T-cell (primary cell): Measurements from ENCODE around the gene C6orf62. TPM values are rescaled to one million over a fixed set of nuclear protein-coding genes. Genes with fewer than 3 reads are reported as not detected.
"Not testable (repeated sequence)": the region's sequence is repeated elsewhere in the genome, so short reads cannot be mapped to it uniquely, and the experiment has no call there.

Experiments used
- ATAC-seq, 4 experiments: fragments of 200-7000 bp in 3 of 4; fragments of 150-1000 bp in 1 of 4; cut with Tn5 transposase; replicated peaks in 1 of 4; 1 replicate in 3 of 4; 2 replicates in 1 of 4; pipeline ENCODE4 v1.10.0; 2021; ENCODE audit warnings: moderate library complexity in 3 of 4, mild to moderate bottlenecking in 2 of 4, moderate number of reproducible peaks in 1 of 4
- CTCF ChIA-PET, 2 donors: fragments of 300-600 bp; sonication (Branson Sonifier 250); formaldehyde crosslinking; loops; one replicate each; lab custom pipeline; 2022; ENCODE audit warnings: antibody characterized with exemption in 2 of 2; lab: Charles Lee
- POLR2A ChIA-PET, 2 donors: fragments of 300-600 bp; sonication (Branson Sonifier 250); formaldehyde crosslinking; loops; one replicate each; lab custom pipeline; 2022; ENCODE audit warnings: antibody characterized with exemption in 2 of 2; lab: Charles Lee
- DNase-seq, 35 experiments: peaks; one replicate each; pipeline versions ENCODE4 v3.0.0 to v3.0.0-alpha.2; 2013 to 2023
- H3K27ac ChIP-seq: one replicate; pipeline ENCODE4 v1.5.1; 2013; ENCODE audit warnings: low read length
- H3K27me3 ChIP-seq, 2 experiments: replicated peaks in 1 of 2; 1 replicate in 1 of 2; 2 replicates in 1 of 2; pipeline versions ENCODE4 v1.6.1 to v1.7.0; 2013; ENCODE audit warnings: low read length in 1 of 2, mixed read lengths in 1 of 2; ENCODE audit not compliant: control insufficient read depth in 2 of 2, insufficient read depth in 2 of 2; ENCODE audit errors: extremely low read depth in 1 of 2
- H3K36me3 ChIP-seq, 2 donors: 1 replicate in 1 of 2; 2 replicates in 1 of 2; pipeline versions ENCODE4 v1.6.1 to v1.7.0; 2013; ENCODE audit warnings: low read length in 1 of 2; ENCODE audit not compliant: control insufficient read depth in 2 of 2, insufficient read depth in 1 of 2; ENCODE audit errors: extremely low read depth in 1 of 2
- H3K4me1 ChIP-seq, 2 experiments: 1 replicate in 1 of 2; 2 replicates in 1 of 2; pipeline versions ENCODE4 v1.6.1 to v1.7.0; 2013; ENCODE audit warnings: low read length in 2 of 2, mixed read lengths in 1 of 2; ENCODE audit not compliant: insufficient read depth in 2 of 2, control insufficient read depth in 1 of 2; ENCODE audit errors: extremely low read depth in 1 of 2
- H3K4me3 ChIP-seq, 2 donors: 1 replicate in 1 of 2; 2 replicates in 1 of 2; pipeline versions ENCODE4 v1.5.1 to v1.7.0; 2013; ENCODE audit warnings: mild to moderate bottlenecking in 2 of 2, low read length in 1 of 2, moderate library complexity in 1 of 2; ENCODE audit not compliant: control insufficient read depth in 1 of 2; ENCODE audit errors: extremely low read depth in 1 of 2
- H3K9me3 ChIP-seq: 2 replicates; pipeline ENCODE4 v1.7.0; 2013
- H3K27ac Mint-ChIP-seq, 2 donors: one replicate each; pipeline ENCODE4 v1.8.0; 2020 to 2021; ENCODE audit warnings: mild to moderate bottlenecking in 2 of 2, mixed read lengths in 2 of 2
- H3K27me3 Mint-ChIP-seq, 2 donors: one replicate each; pipeline ENCODE4 v1.8.0; 2021 to 2022; ENCODE audit warnings: mixed read lengths in 2 of 2
- H3K36me3 Mint-ChIP-seq: one replicate; pipeline ENCODE4 v1.8.0; 2021; ENCODE audit warnings: mixed read lengths
- H3K4me1 Mint-ChIP-seq, 3 donors: one replicate each; pipeline ENCODE4 v1.8.0; 2020 to 2022; ENCODE audit warnings: mixed read lengths in 3 of 3, mild to moderate bottlenecking in 1 of 3
- H3K4me3 Mint-ChIP-seq, 3 donors: one replicate each; pipeline ENCODE4 v1.8.0; 2020 to 2022; ENCODE audit warnings: mild to moderate bottlenecking in 3 of 3, mixed read lengths in 3 of 3, moderate library complexity in 3 of 3
- H3K9me3 Mint-ChIP-seq, 3 donors: one replicate each; pipeline ENCODE4 v1.8.0; 2020 to 2022; ENCODE audit warnings: mixed read lengths in 3 of 3
- WGBS: methylation state at CpG from one replicate; pipeline ENCODE4 v1.1.5; 2013; ENCODE audit warnings: missing lambda C conversion rate; ENCODE audit not compliant: insufficient coverage; 5-methylcytosine and 5-hydroxymethylcytosine counted together
- total RNA-seq, 35 experiments: library from RNA in 6 of 35; stranded (reverse) in 6 of 35; fragments of 120-200 nt in 1 of 35; gene quantifications; one replicate each; pipeline versions ENCODE4 v1.2.1 to v1.2.4 and lab custom pipeline; 2013 to 2026

The C6orf62 gene
- total RNA-seq, 5 donors from 2014 or later (not counting 1 experiment from before 2014, with no cell fraction given), result 114 to 146 (median 135) TPM

DNA sequence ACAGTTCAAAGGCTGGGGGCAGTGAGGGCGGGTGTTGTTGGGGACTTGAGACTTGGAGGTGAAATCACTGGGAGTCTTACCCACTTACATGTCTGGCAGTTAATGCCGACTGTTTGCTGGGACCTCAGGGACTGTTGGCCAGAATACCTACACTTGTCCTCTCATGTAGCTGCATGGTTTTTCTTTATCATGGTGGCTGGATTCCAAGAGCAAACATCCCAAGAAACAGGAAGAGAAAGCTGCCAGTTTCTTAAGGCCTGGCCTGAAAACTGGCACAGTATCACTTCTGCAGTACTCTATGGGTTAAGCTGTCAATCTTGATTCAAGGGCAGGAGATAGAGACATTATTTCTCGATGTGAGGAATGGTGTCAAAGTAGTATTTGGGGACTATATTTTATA, 19.8 kb upstream of the C6orf62 start:
- Histone ChIP-seq H3K36me3 (no peaks in the 10 kb centered on the region), H3K4me1 (no peaks in the 10 kb centered on the region), H3K27me3 (no peaks in the 10 kb centered on the region), H3K9me3 (no peaks in the 10 kb centered on the region), H3K27ac (no peak overlapping the region), H3K4me3 (no peak overlapping the region)
- H3K4me3 Mint-ChIP-seq, result no peak overlapping the region
- no CpG with 5 or more reads among the region's 3 CpGs for WGBS
- no peak for ATAC-seq
- ChIA-PET POLR2A (no interaction called here), CTCF (interaction anchor here in 1 of 2 donors (0.6 kb wide), 1 partner anchor 195 kb away, joined by 7 read pairs; no protein-coding TSS in a partner anchor)
- no peaks in the 10 kb centered on the region for H3K9me3 Mint-ChIP-seq
- no peaks in the 10 kb centered on the region for H3K36me3 Mint-ChIP-seq
- H3K27ac Mint-ChIP-seq, result no peak overlapping the region
- peaks cover 0 to 12% (median 8%) of the 10 kb centered on the region in 3 donors for H3K4me1 Mint-ChIP-seq
- no peak for DNase-seq
- H3K27me3 Mint-ChIP-seq, result peaks cover 2 to 4% of the 10 kb centered on the region in 2 donors

DNA sequence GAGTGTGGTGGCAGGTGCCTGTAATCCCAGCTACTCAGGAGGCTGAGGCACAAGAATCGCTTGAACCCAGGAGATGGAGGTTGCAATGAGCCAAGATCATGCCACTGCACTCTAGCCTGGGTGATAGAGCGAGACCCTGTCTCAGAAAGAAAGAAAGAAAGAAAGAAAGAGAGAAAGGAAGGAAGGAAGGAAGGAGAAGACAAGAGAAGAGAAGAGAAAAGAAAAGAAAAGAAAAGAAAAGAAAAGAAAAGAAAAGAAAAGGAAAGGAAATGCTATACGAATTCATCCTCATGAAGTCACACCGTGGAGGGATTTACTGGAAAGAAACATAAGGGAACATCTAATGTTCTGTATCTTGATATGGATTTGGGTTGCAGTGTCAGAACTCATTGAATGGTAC, 15.8 kb upstream of the C6orf62 start:
- H3K4me1 ChIP-seq, H3K27ac Mint-ChIP-seq, H3K27me3 ChIP-seq, H3K4me3 Mint-ChIP-seq, H3K4me3 ChIP-seq, ATAC-seq, H3K36me3 Mint-ChIP-seq, DNase-seq, H3K27me3 Mint-ChIP-seq, H3K27ac ChIP-seq, H3K36me3 ChIP-seq, H3K9me3 ChIP-seq, H3K4me1 Mint-ChIP-seq, CTCF ChIA-PET: not testable (repeated sequence)
- WGBS, result 93% methylated on average over 2 of the region's 4 CpGs
- peaks cover 6 to 19% (median 10%) of the 10 kb centered on the region in 3 donors for H3K9me3 Mint-ChIP-seq
- POLR2A ChIA-PET, result interaction anchor here in 1 of 2 donors (0.7 kb wide), 1 partner anchor 10 kb away, joined by 4 read pairs; no protein-coding TSS in a partner anchor

DNA sequence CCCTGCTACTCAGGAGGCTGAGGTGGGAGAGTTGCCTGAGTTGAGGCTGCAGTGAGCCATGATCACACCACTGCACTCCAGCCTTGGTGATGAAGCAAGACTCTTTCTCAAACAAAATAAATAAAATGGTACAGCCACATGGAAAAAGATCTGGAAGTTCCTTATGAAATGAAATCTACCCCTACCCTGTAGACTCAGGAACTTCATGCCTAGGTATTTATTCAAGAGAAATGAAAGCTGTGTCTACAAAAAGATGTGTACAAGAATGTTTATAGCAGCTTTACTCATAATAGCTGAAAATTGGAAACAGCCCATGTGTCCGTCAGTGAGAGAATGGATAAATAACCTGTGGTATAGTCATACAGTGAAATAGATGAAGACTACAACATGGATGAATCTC, 15.2 kb upstream of the C6orf62 start:
- Histone ChIP-seq H3K4me1 (no peaks in the 10 kb centered on the region), H3K4me3 (no peak overlapping the region), H3K27ac (no peak overlapping the region), H3K9me3 (no peaks in the 10 kb centered on the region), H3K36me3 (no peaks in the 10 kb centered on the region), H3K27me3 (peaks cover 0 to 7% of the 10 kb centered on the region in 2 experiments)
- DNase-seq (no peak), ATAC-seq (no peak)
- ChIA-PET CTCF (no interaction called here), POLR2A (no interaction called here)
- peaks cover 0 to 5% (median 0%) of the 10 kb centered on the region in 3 donors for H3K4me1 Mint-ChIP-seq
- no peak overlapping the region for H3K27ac Mint-ChIP-seq
- peaks cover 4 to 5% of the 10 kb centered on the region in 2 donors for H3K27me3 Mint-ChIP-seq
- H3K9me3 Mint-ChIP-seq, result peaks cover 6 to 20% (median 10%) of the 10 kb centered on the region in 3 donors
- H3K4me3 Mint-ChIP-seq, result no peak overlapping the region
- H3K36me3 Mint-ChIP-seq, result peaks cover 6% of the 10 kb centered on the region
- WGBS, result no CpG with 5 or more reads among the region's 1 CpG

- H3K27ac Mint-ChIP-seq, ATAC-seq, POLR2A ChIA-PET, H3K27me3 ChIP-seq, H3K9me3 ChIP-seq, H3K4me3 Mint-ChIP-seq, H3K4me1 Mint-ChIP-seq, H3K4me3 ChIP-seq, H3K27ac ChIP-seq, H3K36me3 Mint-ChIP-seq, DNase-seq, CTCF ChIA-PET, H3K4me1 ChIP-seq, H3K36me3 ChIP-seq: not testable (repeated sequence)
- peaks cover 8 to 18% of the 10 kb centered on the region in 2 donors for H3K27me3 Mint-ChIP-seq
- peaks cover 9 to 20% (median 10%) of the 10 kb centered on the region in 3 donors for H3K9me3 Mint-ChIP-seq
- 70% methylated on average over 6 of the region's 6 CpGs for WGBS
Measured at GRCh38 chr6:24731456-24732134, 12.6 kb upstream of the C6orf62 start.

DNA sequence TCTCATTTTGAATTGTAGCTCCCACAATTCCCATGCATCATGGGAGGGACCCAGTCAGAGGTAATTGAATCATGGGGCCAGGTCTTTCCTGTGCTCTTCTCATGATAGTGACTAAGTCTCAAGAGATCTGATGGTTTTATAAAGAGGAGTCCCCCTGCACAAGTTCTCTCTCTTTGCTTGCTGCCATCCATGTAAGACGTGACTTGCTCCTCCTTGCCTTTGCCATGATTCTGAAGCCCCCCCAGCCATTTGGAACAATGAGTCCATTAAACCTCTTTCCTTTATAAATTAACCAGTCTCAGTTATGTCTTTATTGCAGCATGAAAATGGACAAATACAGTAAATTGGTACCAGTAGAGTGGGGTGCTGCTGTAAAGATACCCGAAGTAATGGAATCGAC, 11.7 kb upstream of the C6orf62 start:
- POLR2A ChIA-PET, result interaction anchor here in 1 of 2 donors (0.6 kb wide), 2 partner anchors 12 to 573 kb away, joined by 3 to 4 read pairs; no protein-coding TSS in a partner anchor
- H3K4me3 Mint-ChIP-seq, ATAC-seq, CTCF ChIA-PET, H3K36me3 ChIP-seq, H3K27me3 ChIP-seq, H3K4me1 ChIP-seq, H3K4me1 Mint-ChIP-seq, DNase-seq, H3K27ac Mint-ChIP-seq, H3K4me3 ChIP-seq, H3K9me3 ChIP-seq, H3K36me3 Mint-ChIP-seq, H3K27ac ChIP-seq: not testable (repeated sequence)
- Mint-ChIP-seq H3K27me3 (peaks cover 4 to 18% of the 10 kb centered on the region in 2 donors), H3K9me3 (peaks cover 9 to 20% (median 10%) of the 10 kb centered on the region in 3 donors)
- WGBS, result 100% methylated on average over 2 of the region's 3 CpGs

DNA sequence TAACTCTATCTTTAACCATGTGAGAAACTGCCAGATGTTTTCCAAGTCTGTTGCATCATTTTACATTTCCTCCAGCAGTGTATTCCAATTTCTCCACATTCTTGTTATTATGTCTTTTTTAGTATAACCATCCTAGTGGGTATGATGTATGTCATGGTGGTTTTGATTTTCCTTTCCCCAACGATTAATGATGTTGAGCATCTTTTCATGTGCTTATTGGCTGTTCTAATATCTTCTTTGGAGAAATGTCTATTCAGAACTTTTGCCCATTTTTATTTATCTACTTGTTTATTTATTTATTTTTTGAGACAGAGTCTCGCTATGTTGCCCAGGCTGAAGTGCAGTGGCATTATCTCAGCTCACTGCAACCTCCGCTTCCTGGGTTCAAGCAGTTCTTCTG, 4.3 kb upstream of the C6orf62 start:
- ATAC-seq, result no peak
- no peak overlapping the region for H3K27ac ChIP-seq
- H3K9me3 ChIP-seq, result no peaks in the 10 kb centered on the region
- no peak overlapping the region for H3K4me3 ChIP-seq
- H3K27me3 ChIP-seq, result peaks cover 0 to 2% of the 10 kb centered on the region in 2 experiments
- 100% methylated on average over 1 of the region's 3 CpGs for WGBS
- peaks cover 0 to under 1% (median 0%) of the 10 kb centered on the region in 3 donors for H3K9me3 Mint-ChIP-seq
- H3K36me3 ChIP-seq, result peaks cover 0 to 5% of the 10 kb centered on the region in 2 donors
- peak overlapping the region; percentile 76 to 98 for H3K27ac Mint-ChIP-seq
- H3K36me3 Mint-ChIP-seq, result peaks cover 8% of the 10 kb centered on the region
- ChIA-PET POLR2A (no interaction called here), CTCF (no interaction called here)
- H3K4me3 Mint-ChIP-seq, result no peak overlapping the region
- H3K4me1 Mint-ChIP-seq, result peaks cover 12 to 23% (median 13%) of the 10 kb centered on the region in 3 donors
- H3K27me3 Mint-ChIP-seq, result peaks cover under 1 to 9% of the 10 kb centered on the region in 2 donors
- no peak for DNase-seq
- H3K4me1 ChIP-seq, result peaks cover 12 to 21% of the 10 kb centered on the region in 2 experiments
